Kidney epithelial cell (primary cell): ENCODE measurements around the gene C1QL4. TPM values are rescaled to one million over a fixed set of nuclear protein-coding genes. Genes with fewer than 3 reads are reported as not detected.

Source experiments
- DNase-seq: peaks from one replicate; pipeline ENCODE4 v3.0.0-alpha.2; 2010; ENCODE audit warnings: low read depth
- H3K27me3 ChIP-seq: 2 replicates; pipeline ENCODE4 v1.6.0; 2011; ENCODE audit warnings: low read length; ENCODE audit not compliant: control insufficient read depth, insufficient read depth
- H3K36me3 ChIP-seq: 2 replicates; pipeline ENCODE4 v1.5.1; 2011; ENCODE audit warnings: low read length; ENCODE audit not compliant: control insufficient read depth, insufficient read depth
- H3K4me3 ChIP-seq: 2 replicates; pipeline ENCODE4 v1.5.1; 2011; ENCODE audit warnings: low read depth, mild to moderate bottlenecking, control low read depth, low read length
- total RNA-seq: library from RNA; depleted of rRNA; stranded (reverse); fragments of >200 nt; gene quantifications from 2 replicates; pipeline ENCODE4 v1.2.3, GENCODE V29; 2015
- TF ChIP-seq, protein P1 (sequence below): IDR thresholded peaks from 2 replicates; pipeline ENCODE4 v1.5.1; 2011; ENCODE audit warnings: mild to moderate bottlenecking, moderate library complexity, low read length, control low read depth, inconsistent platforms; ENCODE audit not compliant: insufficient read depth, poor library complexity, severe bottlenecking

Gene C1QL4
- total RNA-seq, 1 donor from 2014 or later = not detected

DNA sequence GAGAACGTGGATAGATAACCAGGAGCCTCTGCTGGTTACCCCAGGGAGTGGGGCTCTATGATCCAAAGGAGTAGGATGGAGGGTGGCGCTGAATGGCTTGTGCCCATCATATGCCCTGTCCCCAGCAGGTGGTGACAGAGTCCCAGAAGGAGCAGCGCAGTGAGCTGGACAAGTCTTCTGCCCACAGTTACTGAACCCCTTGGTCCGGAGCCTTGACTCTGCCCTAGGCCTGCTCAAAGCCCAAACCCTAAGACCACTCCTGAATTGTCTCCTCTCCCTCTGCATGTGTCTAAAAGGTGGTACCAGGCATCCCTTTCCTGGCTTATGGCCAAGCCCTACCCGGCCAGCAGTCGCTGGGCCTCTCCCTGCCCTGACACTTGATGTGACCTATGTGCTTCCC, 38.8 kb downstream of the C1QL4 start:
- H3K4me3 ChIP-seq = no peak overlapping the region
- TF ChIP-seq, protein P1, sequence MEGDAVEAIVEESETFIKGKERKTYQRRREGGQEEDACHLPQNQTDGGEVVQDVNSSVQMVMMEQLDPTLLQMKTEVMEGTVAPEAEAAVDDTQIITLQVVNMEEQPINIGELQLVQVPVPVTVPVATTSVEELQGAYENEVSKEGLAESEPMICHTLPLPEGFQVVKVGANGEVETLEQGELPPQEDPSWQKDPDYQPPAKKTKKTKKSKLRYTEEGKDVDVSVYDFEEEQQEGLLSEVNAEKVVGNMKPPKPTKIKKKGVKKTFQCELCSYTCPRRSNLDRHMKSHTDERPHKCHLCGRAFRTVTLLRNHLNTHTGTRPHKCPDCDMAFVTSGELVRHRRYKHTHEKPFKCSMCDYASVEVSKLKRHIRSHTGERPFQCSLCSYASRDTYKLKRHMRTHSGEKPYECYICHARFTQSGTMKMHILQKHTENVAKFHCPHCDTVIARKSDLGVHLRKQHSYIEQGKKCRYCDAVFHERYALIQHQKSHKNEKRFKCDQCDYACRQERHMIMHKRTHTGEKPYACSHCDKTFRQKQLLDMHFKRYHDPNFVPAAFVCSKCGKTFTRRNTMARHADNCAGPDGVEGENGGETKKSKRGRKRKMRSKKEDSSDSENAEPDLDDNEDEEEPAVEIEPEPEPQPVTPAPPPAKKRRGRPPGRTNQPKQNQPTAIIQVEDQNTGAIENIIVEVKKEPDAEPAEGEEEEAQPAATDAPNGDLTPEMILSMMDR = peak; percentile 22
- H3K27me3 ChIP-seq = peaks cover 54% of the 10 kb centered on the region

DNA sequence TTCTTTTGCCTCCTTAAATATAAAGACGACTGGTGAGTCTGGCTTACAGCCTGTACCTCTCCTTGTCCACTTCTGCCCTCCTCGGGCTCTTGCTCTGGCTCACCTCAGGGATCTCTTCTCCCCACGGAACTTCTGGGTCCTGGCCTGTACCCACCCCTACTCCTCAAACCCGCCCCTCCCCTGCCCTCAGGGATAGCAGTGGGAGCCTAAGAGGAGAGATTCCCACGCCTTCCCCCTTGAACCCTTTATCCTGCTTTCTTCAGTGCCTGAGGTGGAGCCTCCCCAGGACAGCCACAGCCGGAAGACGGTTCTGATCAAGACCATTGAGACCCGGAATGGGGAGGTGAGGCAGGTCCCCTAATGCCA, 39.3 kb downstream of the C1QL4 start:
- TF ChIP-seq, protein P1 = no peak
- no peak for DNase-seq
- Histone ChIP-seq H3K36me3 (no peaks in the 10 kb centered on the region), H3K4me3 (no peak overlapping the region), H3K27me3 (peaks cover 57% of the 10 kb centered on the region)

More for the DNA sequence above, 38.8 kb downstream of the C1QL4 start:
- H3K36me3 ChIP-seq = no peaks in the 10 kb centered on the region
- no peak for DNase-seq

DNA sequence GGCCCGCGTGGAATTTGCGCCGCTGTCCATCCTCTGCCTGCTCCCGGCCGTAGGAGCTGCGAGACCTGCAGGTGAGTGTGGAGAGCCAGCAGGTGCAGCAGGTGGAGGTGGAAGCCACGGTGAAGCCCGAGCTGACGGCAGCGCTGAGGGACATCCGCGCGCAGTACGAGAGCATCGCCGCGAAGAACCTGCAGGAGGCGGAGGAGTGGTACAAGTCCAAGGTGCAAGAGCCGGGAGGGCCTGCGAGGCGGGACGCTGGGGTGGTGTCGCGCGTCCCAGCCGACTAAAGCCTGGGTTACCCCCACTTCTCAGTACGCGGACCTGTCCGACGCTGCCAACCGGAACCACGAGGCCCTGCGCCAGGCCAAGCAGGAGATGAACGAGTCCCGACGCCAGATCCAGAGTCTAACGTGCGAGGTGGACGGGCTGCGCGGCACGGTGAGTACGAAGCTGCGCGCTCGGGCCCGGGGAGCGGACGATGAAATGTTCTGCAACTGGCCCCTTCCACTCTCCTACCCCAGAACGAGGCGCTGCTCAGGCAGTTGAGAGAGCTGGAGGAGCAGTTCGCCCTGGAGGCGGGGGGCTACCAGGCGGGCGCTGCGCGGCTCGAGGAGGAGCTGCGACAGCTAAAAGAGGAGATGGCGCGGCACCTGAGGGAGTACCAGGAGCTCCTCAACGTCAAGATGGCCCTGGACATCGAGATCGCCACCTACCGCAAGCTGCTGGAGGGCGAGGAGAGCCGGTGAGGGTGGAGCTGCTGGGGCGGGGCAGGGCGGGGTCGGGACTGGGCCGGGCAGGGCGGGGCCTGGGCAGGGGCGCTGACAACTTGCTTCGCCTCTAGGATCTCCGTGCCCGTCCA, 39.9 kb downstream of the C1QL4 start:
- Histone ChIP-seq H3K27me3 (peaks cover 57% of the 10 kb centered on the region), H3K4me3 (no peak overlapping the region), H3K36me3 (no peaks in the 10 kb centered on the region)
- no peak for DNase-seq
- TF ChIP-seq, protein P1 = peak; percentile 13

DNA sequence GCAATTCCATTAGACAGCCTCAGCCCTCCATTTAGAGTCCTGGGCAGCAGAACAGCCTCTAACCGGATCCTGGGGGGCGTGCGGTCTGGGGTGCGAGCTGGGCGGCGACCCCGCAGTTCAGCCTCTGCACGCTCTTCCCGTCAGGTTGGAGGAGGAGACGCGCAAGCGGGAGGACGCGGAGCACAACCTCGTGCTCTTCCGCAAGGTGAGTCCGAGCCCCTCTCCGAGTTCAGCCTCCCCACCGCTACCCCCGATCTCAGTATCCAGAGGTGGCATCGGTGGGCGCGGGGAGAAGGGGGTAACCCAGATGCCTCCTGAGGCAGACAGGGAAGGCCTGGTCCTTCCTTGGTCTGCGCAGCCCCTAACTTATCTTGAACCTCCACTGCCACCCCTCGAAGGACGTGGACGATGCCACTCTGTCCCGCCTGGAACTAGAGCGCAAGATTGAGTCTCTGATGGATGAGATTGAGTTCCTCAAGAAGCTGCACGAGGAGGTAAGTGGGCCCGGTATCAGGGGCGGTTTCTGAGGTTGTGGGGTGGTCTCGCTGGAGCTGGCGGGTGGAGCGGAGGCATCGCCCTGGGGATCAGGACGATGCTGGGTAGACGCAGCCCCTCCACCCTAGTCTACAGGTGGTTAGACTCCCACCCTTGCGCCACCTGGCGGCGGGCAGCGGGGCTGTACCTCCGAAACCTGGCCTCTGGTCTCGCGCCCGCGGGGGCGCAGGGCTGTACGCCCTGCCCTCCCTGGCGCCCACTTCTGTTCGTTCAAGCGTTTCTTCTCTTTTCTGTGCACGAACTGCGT, 40.8 kb downstream of the C1QL4 start:
- TF ChIP-seq, protein P1 = peak; percentile 86
- no peak overlapping the region for H3K4me3 ChIP-seq
- peaks cover 57% of the 10 kb centered on the region for H3K27me3 ChIP-seq
- no peak for DNase-seq
- H3K36me3 ChIP-seq = no peaks in the 10 kb centered on the region

DNA sequence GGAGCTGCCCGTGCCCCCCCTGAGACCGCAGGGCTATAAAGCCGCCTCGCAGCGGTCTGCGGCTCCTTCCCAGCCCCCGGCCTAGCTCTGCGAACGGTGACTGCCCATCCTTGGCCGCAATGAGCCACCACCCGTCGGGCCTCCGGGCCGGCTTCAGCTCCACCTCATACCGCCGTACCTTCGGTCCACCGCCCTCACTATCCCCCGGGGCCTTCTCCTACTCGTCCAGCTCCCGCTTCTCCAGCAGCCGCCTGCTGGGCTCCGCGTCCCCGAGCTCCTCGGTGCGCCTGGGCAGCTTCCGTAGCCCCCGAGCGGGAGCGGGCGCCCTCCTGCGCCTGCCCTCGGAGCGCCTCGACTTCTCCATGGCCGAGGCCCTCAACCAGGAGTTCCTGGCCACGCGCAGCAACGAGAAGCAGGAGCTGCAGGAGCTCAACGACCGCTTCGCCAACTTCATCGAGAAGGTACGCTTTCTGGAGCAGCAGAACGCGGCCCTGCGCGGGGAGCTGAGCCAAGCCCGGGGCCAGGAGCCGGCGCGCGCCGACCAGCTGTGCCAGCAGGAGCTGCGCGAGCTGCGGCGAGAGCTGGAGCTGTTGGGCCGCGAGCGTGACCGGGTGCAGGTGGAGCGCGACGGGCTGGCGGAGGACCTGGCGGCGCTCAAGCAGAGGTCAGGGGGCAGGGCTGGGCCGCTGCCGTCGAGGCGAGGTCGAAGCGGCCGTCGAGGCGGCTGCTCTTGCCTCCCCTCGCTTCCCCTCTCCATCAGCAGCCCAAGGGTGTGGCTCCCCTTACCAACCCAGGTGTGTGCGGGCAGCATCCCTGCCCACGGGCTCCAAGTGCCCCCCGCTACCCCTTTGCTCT, 41.7 kb downstream of the C1QL4 start, which contains the start of gene PRPH:
Gene PRPH, plus strand, starts transcription at position 66 of the 855 bp plus-strand sequence. Its CDS starts 54 bp downstream, at position 120.
- Histone ChIP-seq H3K27me3 (peaks cover 57% of the 10 kb centered on the region), H3K4me3 (no peak within 1 kb of the TSS), H3K36me3 (no peaks in the 10 kb centered on the region)
- TF ChIP-seq, protein P1 = peak; percentile 10
- DNase-seq = no peak
